Measurements from ENCODE around the gene INSYN2B.

INSYN2B gene

GRCh38 chr5:169832845-169833244 lies 147.4 kb downstream of the INSYN2B start:
- Histone ChIP-seq H3K9me3 (replicated peaks; ENCODE audit: insufficient read depth, low read length) (no peaks in the 10 kb centered on the region), H3K4me1 (ENCODE audit: low read length) (no peaks in the 10 kb centered on the region), H3K36me3 (replicated peaks; ENCODE audit: insufficient read depth, low read length) (no peaks in the 10 kb centered on the region), H3K27me3 (replicated peaks; ENCODE audit: insufficient read depth, low read length) (no peaks in the 10 kb centered on the region), H3K27ac (ENCODE audit: low read length) (no peak overlapping the region), H3K9me2 (replicated peaks; ENCODE audit: insufficient read depth, low read length) (no peaks in the 10 kb centered on the region), H3K4me3 (ENCODE audit: low read length) (no peak overlapping the region), H2AFZ (ENCODE audit: low read length) (no peak overlapping the region), H3F3A (ENCODE audit: insufficient read depth, low read length) (no peaks in the 10 kb centered on the region), H3K4me2 (ENCODE audit: low read depth, low read length) (no peak overlapping the region), H4K20me1 (ENCODE audit: insufficient read depth, low read length) (no peaks in the 10 kb centered on the region), H3K79me2 (ENCODE audit: low read length) (no peaks in the 10 kb centered on the region), H3K9ac (ENCODE audit: low read length) (no peak overlapping the region)
- no peak for DNase-seq
- no peak for TF ChIP-seq EZH2phosphoT487 (IDR thresholded peaks at IDR 0.05; ENCODE audit: low read length)
- no peak for TF ChIP-seq CTCF (IDR thresholded peaks at IDR 0.05; ENCODE audit: low read length)
- TF ChIP-seq EZH2 (optimal IDR thresholded peaks at IDR 0.05; ENCODE audit: low read depth, low read length) = no peak

GRCh38 chr5:169832304-169832703 lies 148.0 kb downstream of the INSYN2B start:
- Histone ChIP-seq H3K27ac (ENCODE audit: low read length) (no peak overlapping the region), H3K36me3 (replicated peaks; ENCODE audit: insufficient read depth, low read length) (no peaks in the 10 kb centered on the region), H3K9me3 (replicated peaks; ENCODE audit: insufficient read depth, low read length) (no peaks in the 10 kb centered on the region), H3K4me3 (ENCODE audit: low read length) (no peak overlapping the region), H2AFZ (ENCODE audit: low read length) (no peak overlapping the region), H3K9ac (ENCODE audit: low read length) (no peak overlapping the region), H3K27me3 (replicated peaks; ENCODE audit: insufficient read depth, low read length) (no peaks in the 10 kb centered on the region), H3K9me2 (replicated peaks; ENCODE audit: insufficient read depth, low read length) (no peaks in the 10 kb centered on the region), H3K4me2 (ENCODE audit: low read depth, low read length) (no peak overlapping the region), H3F3A (ENCODE audit: insufficient read depth, low read length) (no peaks in the 10 kb centered on the region), H3K79me2 (ENCODE audit: low read length) (no peaks in the 10 kb centered on the region), H3K4me1 (ENCODE audit: low read length) (no peaks in the 10 kb centered on the region), H4K20me1 (ENCODE audit: insufficient read depth, low read length) (no peaks in the 10 kb centered on the region)
- DNase-seq = no peak
- no peak for TF ChIP-seq EZH2phosphoT487 (IDR thresholded peaks at IDR 0.05; ENCODE audit: low read length)
- TF ChIP-seq CTCF (IDR thresholded peaks at IDR 0.05; ENCODE audit: low read length) = no peak
- no peak for TF ChIP-seq EZH2 (optimal IDR thresholded peaks at IDR 0.05; ENCODE audit: low read depth, low read length)

DNA sequence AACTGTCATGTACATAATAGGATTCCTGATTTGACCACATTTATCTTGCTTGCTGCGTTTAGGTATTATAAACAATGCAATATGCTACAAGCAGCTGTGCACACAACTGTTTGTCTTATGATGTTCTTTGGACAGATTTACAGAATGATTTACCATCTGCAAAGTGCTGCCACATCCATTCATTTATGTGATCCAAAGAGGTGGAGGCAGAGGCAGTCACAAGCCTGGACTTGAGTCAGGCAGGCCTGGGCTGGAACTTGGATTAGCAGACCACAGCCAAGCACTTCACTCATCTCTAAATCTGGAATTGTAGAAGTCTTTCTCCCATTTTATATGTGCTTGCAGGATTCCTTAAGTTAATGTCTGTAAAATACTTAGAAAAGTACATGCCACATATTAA lies 149.0 kb downstream of the INSYN2B start:
- TF ChIP-seq EZH2phosphoT487 (IDR thresholded peaks at IDR 0.05; ENCODE audit: low read length) = no peak
- TF ChIP-seq CTCF (IDR thresholded peaks at IDR 0.05; ENCODE audit: low read length) = no peak
- no peak for TF ChIP-seq EZH2 (optimal IDR thresholded peaks at IDR 0.05; ENCODE audit: low read depth, low read length)
- H4K20me1 ChIP-seq (ENCODE audit: insufficient read depth, low read length) = no peaks in the 10 kb centered on the region
- H2AFZ ChIP-seq (ENCODE audit: low read length) = no peak overlapping the region
- no peaks in the 10 kb centered on the region for H3K36me3 ChIP-seq (replicated peaks; ENCODE audit: insufficient read depth, low read length)
- no peak overlapping the region for H3K9ac ChIP-seq (ENCODE audit: low read length)
- H3F3A ChIP-seq (ENCODE audit: insufficient read depth, low read length) = no peaks in the 10 kb centered on the region
- no peak overlapping the region for H3K27ac ChIP-seq (ENCODE audit: low read length)
- no peak for DNase-seq
- no peak overlapping the region for H3K4me3 ChIP-seq (ENCODE audit: low read length)
- H3K4me2 ChIP-seq (ENCODE audit: low read depth, low read length) = no peak overlapping the region
- H3K9me3 ChIP-seq (replicated peaks; ENCODE audit: insufficient read depth, low read length) = no peaks in the 10 kb centered on the region
- H3K9me2 ChIP-seq (replicated peaks; ENCODE audit: insufficient read depth, low read length) = no peaks in the 10 kb centered on the region
- no peaks in the 10 kb centered on the region for H3K79me2 ChIP-seq (ENCODE audit: low read length)
- no peaks in the 10 kb centered on the region for H3K4me1 ChIP-seq (ENCODE audit: low read length)
- no peaks in the 10 kb centered on the region for H3K27me3 ChIP-seq (replicated peaks; ENCODE audit: insufficient read depth, low read length)
